A673 (cell line): ENCODE data around the gene NSD1.

Experiments used
- CTCF ChIP-seq: fragments of 300-800, 200-600 bp; sonication (generic); conservative IDR thresholded peaks from 2 replicates; pipeline ENCODE4 v1.5.1; 2017; ENCODE audit warnings: low read depth, mild to moderate bottlenecking, antibody characterized with exemption, low read length, moderate library complexity, mixed read lengths
- EZH2 ChIP-seq: fragments of 200-600 bp; sonication (generic); IDR thresholded peaks from 2 replicates; pipeline ENCODE4 v1.6.1; 2017; ENCODE audit warnings: borderline replicate concordance, low read depth, mild to moderate bottlenecking, mixed read lengths, antibody characterized with exemption, low read length; ENCODE audit not compliant: poor library complexity, severe bottlenecking

GRCh38 chr5:177123789-177124485, 9.6 kb upstream of the NSD1 start:
- TF ChIP-seq CTCF (no peak), EZH2 (no peak)
